H1 (cell line): ENCODE results near the gene ERVFRD-1. TPM values are rescaled to one million over a fixed set of nuclear protein-coding genes. Genes with fewer than 3 reads are reported as not detected.

Experiments used
- CTCF ChIA-PET: fragments of 300-600 bp; sonication (Branson Sonifier 250); formaldehyde crosslinking; loops from one replicate; lab custom pipeline; 2021; ENCODE audit not compliant: partially characterized antibody; lab: Charles Lee
- POLR2A ChIA-PET: fragments of 300-600 bp; sonication (Branson Sonifier 250); formaldehyde crosslinking; loops from one replicate; lab custom pipeline; 2021; ENCODE audit warnings: inconsistent platforms; ENCODE audit not compliant: partially characterized antibody; lab: Charles Lee
- DNase-seq, 2 experiments: peaks; one replicate each; pipeline versions ENCODE4 v3.0.0 to v3.0.0-alpha.2; 2010 to 2022; ENCODE audit warnings: low spot score in 2 of 2, low read depth in 1 of 2, mixed read lengths in 1 of 2
- FAIRE-seq: peaks from 2 replicates; lab custom pipeline; 2011; peaks lifted over from hg19 to GRCh38; lab: Jason Lieb, UNC
- H2AFZ ChIP-seq: 2 replicates; pipeline ENCODE4 v1.8.1; 2012; ENCODE audit warnings: low read length, inconsistent platforms
- H2AK5ac ChIP-seq: 2 replicates; pipeline ENCODE4 v1.6.1; 2013; ENCODE audit warnings: low read depth, low read length
- H2BK120ac ChIP-seq: replicated peaks from 2 replicates; pipeline ENCODE3; 2013; ENCODE audit warnings: low read depth, low read length, inconsistent platforms
- H2BK12ac ChIP-seq: 2 replicates; pipeline ENCODE4 v1.6.1; 2013; ENCODE audit warnings: low read depth, low read length
- H2BK15ac ChIP-seq: 2 replicates; pipeline ENCODE4 v1.6.1; 2013; ENCODE audit warnings: low read length
- H2BK20ac ChIP-seq: 2 replicates; pipeline ENCODE4 v1.6.1; 2013; ENCODE audit warnings: low read length
- H2BK5ac ChIP-seq: 2 replicates; pipeline ENCODE4 v1.6.1; 2013; ENCODE audit warnings: low read depth, low read length
- H3K14ac ChIP-seq: 2 replicates; pipeline ENCODE4 v1.6.1; 2013; ENCODE audit warnings: inconsistent platforms; ENCODE audit not compliant: insufficient read length
- H3K18ac ChIP-seq: 2 replicates; pipeline ENCODE4 v1.6.1; 2013; ENCODE audit warnings: low read length; ENCODE audit errors: extremely low read depth
- H3K23ac ChIP-seq: 2 replicates; pipeline ENCODE4 v1.6.1; 2013; ENCODE audit warnings: inconsistent platforms; ENCODE audit not compliant: insufficient read length
- H3K23me2 ChIP-seq: 2 replicates; pipeline ENCODE4 v1.6.1; 2013; ENCODE audit warnings: low read depth, low read length
- H3K27ac ChIP-seq: 2 replicates; pipeline ENCODE4 v1.6.1; 2011; ENCODE audit warnings: low read depth, low read length, inconsistent platforms
- H3K27me3 ChIP-seq, 4 experiments: replicated peaks in 1 of 4; 1 replicate in 1 of 4; 2 replicates in 3 of 4; pipeline versions ENCODE4 v1.6.1 to v1.8.1; 2011 to 2013; ENCODE audit warnings: low read length in 3 of 4, mild to moderate bottlenecking in 3 of 4, inconsistent platforms in 2 of 4, mixed read lengths in 2 of 4, moderate library complexity in 1 of 4; ENCODE audit not compliant: control insufficient read depth in 3 of 4, insufficient read depth in 3 of 4; ENCODE audit errors: extremely low read depth in 1 of 4
- H3K36me3 ChIP-seq, 4 experiments: 2 replicates each; pipeline versions ENCODE4 v1.6.1 to v1.8.1; 2011 to 2013; ENCODE audit warnings: mild to moderate bottlenecking in 4 of 4, low read length in 3 of 4, moderate library complexity in 2 of 4, control low read depth in 1 of 4, inconsistent platforms in 1 of 4; ENCODE audit not compliant: insufficient read depth in 4 of 4, control insufficient read depth in 2 of 4
- H3K4ac ChIP-seq: replicated peaks from 2 replicates; pipeline ENCODE3; 2013; ENCODE audit warnings: low read length, low read depth, mixed read lengths, inconsistent platforms; ENCODE audit not compliant: insufficient read length
- H3K4me1 ChIP-seq, 4 experiments: replicated peaks in 1 of 4; 1 replicate in 1 of 4; 2 replicates in 3 of 4; pipeline versions ENCODE4 v1.6.1 to v1.8.1; 2011 to 2013; ENCODE audit warnings: low read length in 3 of 4, inconsistent platforms in 2 of 4, mixed read lengths in 1 of 4; ENCODE audit not compliant: insufficient read depth in 4 of 4, control insufficient read depth in 3 of 4
- H3K4me2 ChIP-seq, 2 experiments: 2 replicates each; pipeline versions ENCODE4 v1.6.1 to v1.8.1; 2011 to 2013; ENCODE audit warnings: low read depth in 2 of 2, low read length in 2 of 2, control low read depth in 1 of 2, inconsistent platforms in 1 of 2, mild to moderate bottlenecking in 1 of 2; ENCODE audit not compliant: insufficient read depth in 1 of 2
- H3K4me3 ChIP-seq, 4 experiments: fragments of 200-600, 300-600 bp in 1 of 4; sonication (generic), shearing (Covaris generic), sonication (Bioruptor Twin) in 1 of 4; 2 replicates each; pipeline versions ENCODE4 v1.5.1 to v1.8.1; 2011 to 2016; ENCODE audit warnings: low read length in 4 of 4, low read depth in 3 of 4, control low read depth in 2 of 4, inconsistent platforms in 2 of 4, mild to moderate bottlenecking in 2 of 4, mixed read lengths in 1 of 4, moderate library complexity in 1 of 4; ENCODE audit not compliant: insufficient read depth in 2 of 4; ENCODE audit errors: extremely low read depth in 1 of 4
- H3K56ac ChIP-seq: replicated peaks from 2 replicates; pipeline ENCODE3; 2013; ENCODE audit warnings: low read depth, mild to moderate bottlenecking, mixed read lengths, low read length, inconsistent platforms; ENCODE audit not compliant: insufficient read length
- H3K79me1 ChIP-seq: 2 replicates; pipeline ENCODE4 v1.6.1; 2013; ENCODE audit warnings: low read depth, low read length, control low read depth
- H3K79me2 ChIP-seq, 2 experiments: 2 replicates each; pipeline versions ENCODE4 v1.6.1 to v1.8.1; 2012 to 2013; ENCODE audit warnings: low read length in 2 of 2, mild to moderate bottlenecking in 2 of 2, inconsistent platforms in 1 of 2; ENCODE audit not compliant: insufficient read depth in 2 of 2, control insufficient read depth in 1 of 2
- H3K9ac ChIP-seq, 4 experiments: replicated peaks in 1 of 4; 1 replicate in 1 of 4; 2 replicates in 3 of 4; pipeline versions ENCODE4 v1.6.1 to v1.8.1; 2011 to 2013; ENCODE audit warnings: low read depth in 3 of 4, low read length in 3 of 4, control low read depth in 2 of 4, mild to moderate bottlenecking in 2 of 4, moderate library complexity in 2 of 4, inconsistent platforms in 1 of 4; ENCODE audit errors: extremely low read depth in 1 of 4
- H3K9me3 ChIP-seq, 2 experiments: 2 replicates each; pipeline versions ENCODE4 v1.6.1 to v1.8.1; 2012 to 2013; ENCODE audit warnings: mild to moderate bottlenecking in 2 of 2, moderate library complexity in 2 of 2, control low read depth in 1 of 2, inconsistent platforms in 1 of 2, low read depth in 1 of 2, low read length in 1 of 2, mixed read lengths in 1 of 2; ENCODE audit not compliant: insufficient read depth in 2 of 2
- H4K20me1 ChIP-seq, 2 experiments: replicated peaks in 1 of 2; 2 replicates each; pipeline versions ENCODE3 to v1.8.1; 2011 to 2013; ENCODE audit warnings: inconsistent platforms in 2 of 2, low read length in 2 of 2, mild to moderate bottlenecking in 1 of 2; ENCODE audit not compliant: insufficient read depth in 2 of 2, control insufficient read depth in 1 of 2
- H4K5ac ChIP-seq: 2 replicates; pipeline ENCODE4 v1.6.1; 2013; ENCODE audit warnings: low read length, low read depth, mixed read lengths, inconsistent platforms; ENCODE audit not compliant: insufficient read length
- H4K8ac ChIP-seq: 2 replicates; pipeline ENCODE4 v1.8.0; 2013; ENCODE audit warnings: mild to moderate bottlenecking, moderate library complexity, low read length, inconsistent platforms; ENCODE audit not compliant: insufficient read depth; ENCODE audit errors: extremely low read depth
- H4K91ac ChIP-seq: replicated peaks from 2 replicates; pipeline ENCODE3; 2013; ENCODE audit warnings: low read length, mixed read lengths, inconsistent platforms; ENCODE audit not compliant: insufficient read length
- HDAC6 ChIP-seq: IDR thresholded peaks from one replicate; pipeline ENCODE4 v1.7.1; 2012; ENCODE audit warnings: low read depth, mild to moderate bottlenecking, inconsistent platforms, low read length, moderate library complexity
- TAF1 ChIP-seq: IDR thresholded peaks from 2 replicates; pipeline ENCODE4 v1.6.1; 2011; ENCODE audit warnings: mild to moderate bottlenecking, low read depth, low read length
- TAF7 ChIP-seq: optimal IDR thresholded peaks from 2 replicates; pipeline ENCODE3; 2011; ENCODE audit warnings: low read depth, mild to moderate bottlenecking, inconsistent platforms, low read length, moderate library complexity, borderline replicate concordance
- WGBS, 2 experiments: shearing (Covaris generic) in 1 of 2; methylation state at CpG; one replicate each; pipeline versions ENCODE4 v1.1.6 to v1.1.7; 2013 to 2015; ENCODE audit warnings: low lambda C conversion rate in 2 of 2, mixed read lengths in 2 of 2, inconsistent platforms in 1 of 2, low coverage in 1 of 2, missing lambda C conversion rate in 1 of 2; ENCODE audit not compliant: insufficient replicate concordance in 2 of 2, insufficient coverage in 1 of 2, insufficient read length in 1 of 2; ENCODE audit errors: extremely low coverage in 1 of 2, missing lambda C conversion rate in 1 of 2; 5-methylcytosine and 5-hydroxymethylcytosine counted together
- polyA plus RNA-seq, 7 experiments: library from polyadenylated mRNA; depleted of rRNA in 3 of 7; stranded (reverse) in 5 of 7; unstranded in 2 of 7; fragments of >200 nt in 5 of 7; fragments of 200-250 nt in 2 of 7; gene quantifications; 1 replicate in 5 of 7; 2 replicates in 1 of 7; 4 replicates in 1 of 7; pipeline versions ENCODE4 v1.2.1 to v1.2.3, GENCODE V29; 2011 to 2013; ENCODE audit warnings: missing spikeins in 2 of 7, mixed read lengths in 2 of 7
- total RNA-seq: library from RNA; stranded (reverse); fragmentation: NEBNext Ultra II Directional; extraction: Animal tissue kit (Norgen Biotek cat#: 25700); gene quantifications from 2 replicates; pipeline ENCODE4 v1.2.1, GENCODE V29; 2021

ERVFRD-1 gene
- total and polyA plus RNA-seq, 2 of the 8 experiments (the other 6 are each of a cell fraction or from before 2014, with no cell fraction given) = not detected

GRCh38 chr6:11056871-11057270, 54.7 kb downstream of the ERVFRD-1 start:
- Histone ChIP-seq H3K4me1 (no peaks in the 10 kb centered on the region), H2BK15ac (no peak overlapping the region), H3K56ac (no peak overlapping the region), H2BK20ac (no peak overlapping the region), H2BK5ac (no peak overlapping the region), H2BK120ac (no peak overlapping the region), H3K9ac (no peak overlapping the region), H3K14ac (no peak overlapping the region), H4K20me1 (no peaks in the 10 kb centered on the region), H3K4ac (no peak overlapping the region), H3K4me2 (no peak overlapping the region), H4K8ac (no peak overlapping the region), H4K5ac (no peak overlapping the region), H3K27me3 (no peaks in the 10 kb centered on the region), H3K79me2 (no peaks in the 10 kb centered on the region), H3K27ac (no peak overlapping the region), H3K23ac (no peak overlapping the region), H2AFZ (no peak overlapping the region), H2BK12ac (no peak overlapping the region), H3K23me2 (no peaks in the 10 kb centered on the region), H2AK5ac (no peak overlapping the region), H3K9me3 (no peaks in the 10 kb centered on the region), H3K18ac (no peak overlapping the region), H3K79me1 (no peaks in the 10 kb centered on the region), H3K36me3 (no peaks in the 10 kb centered on the region), H3K4me3 (no peak overlapping the region), H4K91ac (no peak overlapping the region)
- no peak for FAIRE-seq
- DNase-seq = no peak
- ChIA-PET CTCF (interaction anchor here (0.6 to 5.4 kb wide), 11 partner anchors 9 to 105 kb away, joined by 3 to 34 read pairs (median 4); partner anchors contain the start of gene ELOVL2), POLR2A (no interaction called here)
- WGBS, 2 experiments = 86% methylated on average over 1 of the region's 1 CpG; no CpG with 5 or more reads in 1 of the 2 experiments
- TF ChIP-seq HDAC6 (no peak), TAF1 (no peak), TAF7 (no peak)
